Stimulated activated CD8-positive, alpha-beta memory T cell treated with anti-CD3 and anti-CD28 coated beads, Interleukin-4, amount 100 ng/mL, for 4 hours (primary cell): Measurements from ENCODE around the gene GZMM.

Experiments used
- DNase-seq, 2 donors: peaks; one replicate each; pipeline ENCODE4 v3.0.0-alpha.2; 2020; ENCODE audit warnings: low read depth in 2 of 2, low spot score in 1 of 2

GZMM gene

DNA sequence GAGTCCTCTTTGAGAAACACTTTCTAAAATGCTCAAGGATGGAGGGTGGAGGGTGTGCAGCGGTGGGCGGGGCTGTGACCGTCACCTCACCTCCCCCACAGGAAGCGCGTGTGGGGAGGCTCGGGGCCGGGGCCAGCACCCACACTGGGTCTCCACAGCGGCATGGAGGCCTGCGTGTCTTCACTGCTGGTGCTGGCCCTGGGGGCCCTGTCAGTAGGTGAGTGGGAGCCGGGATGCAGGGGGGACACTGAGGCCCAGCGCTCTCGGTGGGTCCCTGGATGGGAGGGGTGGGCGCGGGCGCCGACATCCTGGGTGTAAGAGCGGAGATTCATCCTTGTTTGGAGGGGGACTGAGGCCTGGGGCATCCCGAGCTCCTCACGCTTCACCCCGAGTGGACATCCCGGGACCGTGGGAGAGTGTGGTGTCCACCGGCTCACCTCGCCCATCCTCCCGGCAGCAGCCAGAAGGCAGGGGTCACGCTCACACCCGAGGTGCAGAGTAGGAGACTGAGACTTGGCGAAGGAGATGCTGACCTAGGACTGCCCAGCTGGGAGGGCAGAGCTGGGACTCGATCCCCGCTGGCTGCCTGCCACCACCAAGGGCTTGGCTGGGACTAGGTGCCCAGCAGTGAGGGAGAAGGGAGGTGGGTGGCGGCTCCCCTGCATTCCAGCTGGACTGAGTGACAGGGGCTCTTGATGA lies at the start of gene GZMM:
Gene GZMM, plus strand, starts transcription at position 144 of the 699 bp plus-strand sequence. Its CDS starts 19 bp downstream, at position 163.
- DNase-seq, result peak; percentile 60 to 66

- no peak for DNase-seq
Measured at GRCh38 chr19:494171-495080, 49.4 kb upstream of the GZMM start.

DNA sequence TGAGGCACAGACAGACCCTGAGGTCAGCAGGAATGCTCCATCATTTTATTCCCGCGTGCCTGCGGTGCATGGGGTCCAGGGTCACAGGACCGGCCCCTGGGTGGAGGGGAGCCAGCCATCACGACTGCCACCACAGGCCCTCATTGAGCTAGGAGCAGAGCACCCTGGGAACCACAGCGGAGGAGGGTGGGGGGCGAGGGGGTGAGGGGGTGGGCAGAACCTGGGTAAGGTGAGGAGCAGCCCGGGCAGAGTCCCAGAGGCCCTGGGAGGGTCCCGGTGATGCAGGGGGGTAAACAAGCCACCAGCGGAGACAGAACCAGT lies 48.8 kb upstream of the GZMM start:
- no peak for DNase-seq

- DNase-seq, result no peak
Measured at GRCh38 chr19:495402-496111, 48.3 kb upstream of the GZMM start.

GRCh38 chr19:496112-496665 lies 47.7 kb upstream of the GZMM start, which contains the start of gene MADCAM1:
TSS of gene MADCAM1 (plus strand) at chr19:496486. CDS start at chr19:496500, 14 bp downstream.
- no peak for DNase-seq

DNA sequence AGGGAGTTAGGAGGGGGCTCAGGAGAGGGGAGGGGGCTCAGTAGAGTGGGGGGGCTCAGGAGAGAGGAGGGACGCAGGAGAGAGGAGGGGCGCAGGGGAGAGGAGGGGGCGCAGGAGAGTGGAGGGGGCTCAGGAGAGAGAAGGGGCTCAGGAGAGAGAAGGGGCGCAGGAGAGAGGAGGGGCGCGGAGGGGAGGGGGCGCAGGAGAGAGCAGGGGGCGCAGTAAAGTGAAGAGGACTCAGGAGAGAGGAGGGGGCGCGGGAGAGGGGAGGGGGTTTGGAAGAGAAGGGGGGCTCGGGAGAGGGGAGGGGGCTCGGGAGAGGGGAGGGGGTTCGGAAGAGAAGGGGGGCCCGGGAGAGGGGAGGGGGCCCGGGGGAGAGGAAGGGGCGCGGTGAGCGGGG lies 46.9 kb upstream of the GZMM start:
- DNase-seq, result no peak

GRCh38 chr19:497491-497868 lies 46.4 kb upstream of the GZMM start:
- DNase-seq, result no peak

DNA sequence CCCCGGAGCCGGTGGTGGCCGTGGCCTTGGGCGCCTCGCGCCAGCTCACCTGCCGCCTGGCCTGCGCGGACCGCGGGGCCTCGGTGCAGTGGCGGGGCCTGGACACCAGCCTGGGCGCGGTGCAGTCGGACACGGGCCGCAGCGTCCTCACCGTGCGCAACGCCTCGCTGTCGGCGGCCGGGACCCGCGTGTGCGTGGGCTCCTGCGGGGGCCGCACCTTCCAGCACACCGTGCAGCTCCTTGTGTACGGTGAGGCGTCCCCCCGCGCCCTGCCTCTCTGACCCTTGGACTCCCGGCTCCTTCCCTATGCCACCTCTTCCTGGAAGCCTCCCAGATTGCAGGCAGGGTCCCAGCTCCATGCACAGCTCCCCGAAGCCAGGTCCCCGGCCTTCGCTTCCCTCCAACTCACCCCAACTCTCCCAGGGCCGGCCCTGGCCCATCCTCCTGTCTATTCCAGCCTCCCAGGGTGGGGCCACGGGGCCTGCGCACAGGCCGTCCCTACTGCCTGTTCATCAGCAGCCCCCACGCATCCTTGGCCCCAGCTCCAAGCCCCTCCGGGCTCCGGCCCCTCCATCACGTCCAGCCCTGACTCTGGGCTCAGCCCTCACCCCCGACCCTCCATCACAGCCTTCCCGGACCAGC lies 45.9 kb upstream of the GZMM start:
- no peak for DNase-seq

DNA sequence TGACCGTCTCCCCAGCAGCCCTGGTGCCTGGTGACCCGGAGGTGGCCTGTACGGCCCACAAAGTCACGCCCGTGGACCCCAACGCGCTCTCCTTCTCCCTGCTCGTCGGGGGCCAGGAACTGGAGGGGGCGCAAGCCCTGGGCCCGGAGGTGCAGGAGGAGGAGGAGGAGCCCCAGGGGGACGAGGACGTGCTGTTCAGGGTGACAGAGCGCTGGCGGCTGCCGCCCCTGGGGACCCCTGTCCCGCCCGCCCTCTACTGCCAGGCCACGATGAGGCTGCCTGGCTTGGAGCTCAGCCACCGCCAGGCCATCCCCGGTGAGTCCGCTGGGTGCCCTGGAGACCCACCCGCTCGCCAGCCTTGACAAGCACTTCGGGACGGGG lies 45.4 kb upstream of the GZMM start:
- no peak for DNase-seq

DNA sequence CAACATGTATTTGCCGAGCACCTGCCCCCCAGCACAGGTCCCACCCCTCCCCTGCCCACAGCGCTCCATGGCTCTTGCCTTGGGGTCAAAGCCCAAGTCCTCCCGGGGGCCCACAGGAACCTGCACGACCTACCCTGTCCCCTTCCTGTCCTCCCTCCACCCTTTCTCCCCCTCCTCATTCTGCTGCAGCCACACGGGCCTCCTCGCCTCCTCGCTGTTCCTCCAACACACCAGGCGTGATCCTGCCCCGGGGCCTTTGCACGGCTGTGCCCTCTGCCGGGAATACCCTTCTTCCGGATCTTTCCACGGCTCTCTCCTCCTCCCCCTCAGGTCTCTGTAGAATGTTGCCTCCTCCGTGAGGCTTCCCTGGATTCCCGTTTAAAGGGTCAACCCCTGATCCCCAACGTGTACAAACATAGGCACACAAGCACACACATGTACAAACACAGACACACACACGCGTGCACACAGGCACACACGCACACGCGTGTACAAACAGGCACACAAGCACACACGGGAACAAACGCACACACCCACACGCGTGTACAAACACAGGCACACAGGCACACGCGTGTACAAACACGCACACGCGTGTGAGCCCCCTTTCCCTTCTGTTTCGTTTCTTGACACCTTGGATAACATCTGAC lies 44.8 kb upstream of the GZMM start:
- no peak for DNase-seq

DNA sequence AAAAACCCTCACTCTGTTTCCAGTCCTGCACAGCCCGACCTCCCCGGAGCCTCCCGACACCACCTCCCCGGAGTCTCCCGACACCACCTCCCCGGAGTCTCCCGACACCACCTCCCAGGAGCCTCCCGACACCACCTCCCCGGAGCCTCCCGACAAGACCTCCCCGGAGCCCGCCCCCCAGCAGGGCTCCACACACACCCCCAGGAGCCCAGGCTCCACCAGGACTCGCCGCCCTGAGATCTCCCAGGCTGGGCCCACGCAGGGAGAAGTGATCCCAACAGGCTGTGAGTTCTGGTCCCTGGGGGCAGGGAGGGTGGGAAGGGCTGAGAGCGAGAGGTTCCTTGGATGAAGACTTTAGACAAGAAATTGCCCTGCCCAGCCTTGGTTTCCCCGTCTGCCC lies 42.2 kb upstream of the GZMM start:
- no peak for DNase-seq

DNA sequence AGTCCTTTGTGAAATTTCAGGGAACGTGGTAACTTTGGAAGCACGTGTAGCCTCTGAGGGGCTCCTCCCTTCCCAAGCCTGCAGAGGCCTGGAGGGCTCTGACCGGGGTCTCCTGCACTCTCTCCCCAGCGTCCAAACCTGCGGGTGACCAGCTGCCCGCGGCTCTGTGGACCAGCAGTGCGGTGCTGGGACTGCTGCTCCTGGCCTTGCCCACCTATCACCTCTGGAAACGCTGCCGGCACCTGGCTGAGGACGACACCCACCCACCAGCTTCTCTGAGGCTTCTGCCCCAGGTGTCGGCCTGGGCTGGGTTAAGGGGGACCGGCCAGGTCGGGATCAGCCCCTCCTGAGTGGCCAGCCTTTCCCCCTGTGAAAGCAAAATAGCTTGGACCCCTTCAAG lies 39.2 kb upstream of the GZMM start:
- DNase-seq, result no peak

DNA sequence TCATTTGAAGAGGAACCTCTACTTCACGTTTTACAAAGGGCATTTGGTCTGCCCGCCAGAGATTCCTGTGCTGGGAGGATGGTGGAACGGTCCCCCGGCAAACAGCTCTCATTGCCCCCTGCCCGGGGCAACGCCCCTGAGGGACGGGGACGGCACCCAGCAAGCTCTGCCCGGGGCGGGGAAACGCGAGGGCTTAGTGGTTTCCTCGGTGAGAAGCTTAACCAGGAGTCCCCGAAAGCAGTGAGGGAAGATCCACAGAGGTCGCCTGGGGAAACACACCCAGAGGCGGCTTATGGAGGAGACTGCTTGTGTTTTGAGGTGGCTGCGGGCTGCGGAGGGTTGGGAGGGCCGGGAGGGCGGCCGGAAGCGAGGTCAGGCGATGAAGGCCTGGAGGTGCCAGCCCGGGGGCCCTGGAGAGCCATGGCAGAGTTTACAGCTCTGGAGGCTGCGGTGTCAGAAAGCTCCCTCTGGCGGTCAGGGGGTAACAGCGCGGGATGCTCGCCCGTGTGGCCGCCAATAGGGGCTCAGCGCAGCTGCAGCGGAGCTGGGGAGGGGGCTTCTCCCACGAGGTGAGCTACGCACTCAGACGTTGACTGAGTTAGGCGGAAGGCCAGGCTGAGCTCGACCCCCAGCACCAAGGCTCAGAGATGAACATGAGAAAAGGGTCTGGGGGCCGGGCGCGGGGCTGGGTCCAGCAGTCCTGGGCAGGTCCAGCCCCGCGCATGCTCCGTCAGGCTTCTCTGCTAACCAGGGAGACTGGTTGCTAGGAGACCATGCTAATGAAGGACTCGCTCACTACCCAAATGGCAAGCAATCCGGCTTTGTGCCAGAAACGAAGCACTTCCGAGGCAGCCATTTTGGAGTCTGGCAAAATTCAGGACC lies 37.2 kb upstream of the GZMM start:
- DNase-seq, result peak; percentile 85 to 88

- DNase-seq, result peak in 1 of 2 donors; percentile 78
Measured at GRCh38 chr19:507286-508203, 36.3 kb upstream of the GZMM start, which contains the start of gene TPGS1. TSS of gene TPGS1 (plus strand) at chr19:507497. CDS start at chr19:507507, 10 bp downstream.

GRCh38 chr19:508204-509150 lies 35.4 kb upstream of the GZMM start:
- no peak for DNase-seq

DNA sequence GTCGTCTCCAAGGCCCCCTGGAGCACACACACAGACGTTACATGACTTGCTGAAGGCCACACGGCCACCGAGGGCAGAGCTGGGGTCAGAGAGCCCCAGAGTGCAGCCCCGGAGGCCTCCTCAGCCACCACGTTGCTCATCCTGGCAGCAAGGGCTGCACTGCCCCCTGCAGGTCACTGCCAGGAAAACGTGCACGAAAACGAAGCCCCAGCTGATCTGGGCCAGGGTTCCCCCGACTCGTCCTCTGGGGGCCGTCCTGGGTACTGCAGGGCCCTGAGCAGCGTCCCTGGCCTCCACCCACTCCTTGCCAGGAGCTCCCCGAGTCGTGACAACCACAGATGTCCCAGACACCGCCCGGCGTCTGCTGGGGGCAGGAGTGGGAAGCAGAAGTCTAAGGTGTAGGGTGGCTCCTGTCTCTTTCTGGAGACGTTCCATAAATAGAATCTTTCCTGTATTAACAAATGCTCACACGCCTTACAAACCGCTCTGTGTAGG lies 33.2 kb upstream of the GZMM start:
- peak; percentile 81 to 83 for DNase-seq
